CD4-positive, alpha-beta T cell treated with Interleukin-12 subunit alpha and Interleukin-12 subunit beta, for 1 hour (primary cell): ENCODE measurements around the gene AK8.
A peak's percentile ranks its signal among the peaks of the same experiment; 100 is the strongest.

Experiments
- DNase-seq: peaks from one replicate; pipeline ENCODE4 v3.0.0-alpha.2; 2020

AK8 gene

GRCh38 chr9:132887181-132888120 lies 9.4 kb upstream of the AK8 start:
- no peak for DNase-seq

DNA sequence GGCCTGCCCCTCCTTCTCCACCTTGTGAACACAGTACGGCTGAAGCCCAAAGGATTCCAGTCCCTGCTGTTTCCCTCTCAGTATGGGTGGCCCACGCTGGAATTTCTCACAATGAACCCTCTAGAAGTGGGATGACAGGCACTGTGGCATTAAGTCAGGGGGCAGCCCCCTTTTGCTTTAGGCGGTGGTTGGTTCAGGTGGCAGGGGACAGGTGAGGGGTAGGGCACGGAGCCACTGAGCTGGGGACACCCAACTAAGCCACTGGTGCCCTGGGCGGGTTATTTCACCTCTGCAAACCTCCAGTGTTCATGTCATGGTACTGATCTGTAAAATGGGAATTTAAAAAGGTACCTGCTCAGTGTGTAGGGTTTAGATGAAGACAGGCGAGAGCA lies 8.2 kb upstream of the AK8 start:
- no peak for DNase-seq

DNA sequence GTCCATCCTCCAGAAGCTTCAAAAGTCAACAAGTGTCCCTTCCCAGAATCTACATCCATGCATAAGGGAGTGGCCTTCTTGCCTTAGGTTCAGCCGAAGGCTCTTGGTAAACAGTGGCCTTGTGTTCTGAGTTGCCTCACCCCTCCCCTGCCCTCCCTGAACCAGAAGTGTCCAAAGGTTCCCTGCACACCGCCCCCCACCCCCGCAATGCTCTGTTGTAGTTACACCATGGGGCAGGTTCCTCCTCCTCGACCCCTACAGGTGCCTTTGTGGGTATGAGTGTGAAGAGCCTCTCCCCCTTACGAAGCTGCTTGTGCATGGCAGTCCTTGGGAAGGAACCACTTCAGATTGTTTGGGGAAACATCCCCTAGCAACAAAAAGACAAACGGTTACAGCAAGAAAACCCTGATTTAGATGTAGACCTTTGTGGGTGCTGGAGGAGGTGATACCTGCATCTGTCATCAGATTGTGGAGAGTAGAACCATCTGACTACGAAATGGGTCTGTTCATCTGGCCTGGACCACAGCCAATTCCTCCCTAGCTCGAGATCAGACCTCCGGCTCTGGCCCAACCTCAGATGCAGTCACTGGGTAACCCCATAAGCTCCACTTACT lies 7.7 kb upstream of the AK8 start:
- no peak for DNase-seq

GRCh38 chr9:132883349-132884294 lies 5.5 kb upstream of the AK8 start:
- DNase-seq = no peak

DNA sequence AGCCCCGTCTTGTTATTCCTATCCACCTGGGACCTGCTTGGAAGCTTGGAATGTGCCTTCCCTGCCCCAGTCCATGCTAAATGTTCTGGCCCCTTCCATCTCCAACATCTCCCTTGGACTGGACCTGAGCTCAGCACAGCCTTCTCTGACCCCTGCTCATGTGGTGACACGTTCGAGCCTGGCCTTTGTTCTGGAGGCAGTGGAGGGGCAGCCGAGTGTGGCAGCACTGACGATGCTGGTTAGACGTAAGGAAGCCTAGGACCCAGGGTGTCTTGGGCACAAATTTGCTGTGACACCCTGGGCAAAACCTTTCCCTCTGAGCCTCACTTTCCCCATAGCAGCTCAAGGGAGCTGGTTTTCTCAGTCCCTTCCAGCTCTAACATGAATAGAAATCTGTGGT lies 4.5 kb upstream of the AK8 start:
- DNase-seq = no peak

DNA sequence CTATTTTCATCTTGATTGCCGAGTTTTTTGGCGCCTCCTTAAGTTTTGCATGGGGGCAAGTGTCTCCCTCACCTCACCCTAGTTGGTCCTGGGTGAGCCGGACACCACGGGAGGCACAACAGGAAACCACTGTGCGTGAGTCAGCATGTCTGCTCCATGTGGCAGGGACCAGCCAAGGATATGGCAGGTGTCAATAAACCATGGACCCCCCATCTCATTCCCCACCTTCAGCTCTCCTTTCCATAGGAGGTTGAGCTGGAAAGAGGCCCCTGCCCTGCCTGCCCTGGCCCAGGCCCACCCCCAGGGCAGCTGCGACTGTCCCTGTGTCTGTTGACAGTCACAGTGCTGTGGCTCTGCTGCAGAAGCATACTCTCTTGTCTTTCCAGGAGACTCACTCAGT lies 3.7 kb upstream of the AK8 start:
- no peak for DNase-seq

- DNase-seq = no peak
Observed at GRCh38 chr9:132880324-132880661, 2.2 kb upstream of the AK8 start.

DNA sequence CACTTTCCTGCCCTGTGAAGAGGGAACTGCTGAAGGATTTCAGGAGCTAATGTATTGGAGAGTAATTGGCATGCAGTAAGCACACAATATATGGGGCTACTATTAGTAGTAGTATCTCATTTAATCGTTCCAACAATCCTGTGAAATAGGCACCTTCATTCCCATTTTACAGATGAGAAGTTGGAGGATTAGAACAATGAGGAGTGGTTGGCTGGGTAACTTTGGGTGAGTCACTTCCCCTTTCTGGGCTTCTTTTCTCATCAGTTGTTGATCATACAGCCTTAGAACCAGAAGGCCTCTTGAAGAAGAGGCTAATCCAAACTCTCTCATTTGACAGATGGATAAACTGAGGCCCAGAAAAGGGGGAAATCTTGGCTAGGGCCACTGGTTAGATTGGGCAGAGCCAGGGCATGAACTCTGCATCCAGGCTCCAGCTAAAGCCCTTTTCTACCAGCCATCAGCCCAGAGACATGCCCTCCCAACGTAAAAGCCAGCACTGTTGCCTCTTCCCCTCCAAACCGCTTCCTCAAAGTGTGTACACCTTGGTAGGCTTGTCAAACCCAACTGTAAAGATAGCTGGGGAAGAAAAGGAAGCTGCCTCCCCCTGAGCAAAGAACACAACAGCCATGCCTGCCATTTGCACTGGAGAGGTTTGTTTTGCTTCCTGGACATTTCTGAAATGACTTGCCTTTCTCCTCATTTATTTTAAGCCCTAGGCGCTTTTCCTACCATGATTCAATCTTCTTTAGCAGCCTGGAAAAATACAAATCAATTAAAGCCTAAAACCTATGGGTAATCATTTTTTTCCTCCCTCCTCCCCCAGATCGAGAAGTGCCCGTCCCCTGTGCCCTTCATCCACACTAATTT lies 1.6 kb upstream of the AK8 start:
- DNase-seq = no peak

GRCh38 chr9:132878695-132879456 lies 792 bp upstream of the AK8 start, which contains the start of gene SPACA9:
SPACA9 (plus strand) TSS chr9:132878898; CDS start chr9:132883948, 5,050 bp downstream.
- peak; percentile 35 for DNase-seq

- DNase-seq = no peak
Observed at GRCh38 chr9:132877458-132877823, 643 bp downstream of the AK8 start.

- DNase-seq = no peak
Observed at GRCh38 chr9:132876849-132877248, 1.2 kb downstream of the AK8 start.

DNA sequence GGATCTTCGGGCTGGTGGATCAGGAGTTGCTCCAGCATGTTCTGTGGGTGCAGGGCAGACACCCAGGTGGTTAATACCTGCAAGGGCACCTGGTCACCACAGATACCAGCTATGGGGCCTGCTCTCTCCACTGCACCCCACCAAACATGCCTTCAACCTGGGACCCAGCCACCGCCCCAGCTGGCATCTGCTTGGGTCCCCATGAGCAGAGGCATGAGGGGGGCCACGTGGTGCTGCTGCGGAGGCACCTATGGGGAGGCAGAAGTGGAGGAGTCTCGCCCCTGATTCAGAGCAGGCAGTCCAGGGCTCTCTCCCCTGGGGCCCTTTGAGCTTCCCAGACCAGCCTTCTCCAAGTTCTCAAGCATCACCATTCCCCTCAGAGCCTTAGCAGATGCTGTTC lies 2.9 kb downstream of the AK8 start:
- DNase-seq = no peak

DNA sequence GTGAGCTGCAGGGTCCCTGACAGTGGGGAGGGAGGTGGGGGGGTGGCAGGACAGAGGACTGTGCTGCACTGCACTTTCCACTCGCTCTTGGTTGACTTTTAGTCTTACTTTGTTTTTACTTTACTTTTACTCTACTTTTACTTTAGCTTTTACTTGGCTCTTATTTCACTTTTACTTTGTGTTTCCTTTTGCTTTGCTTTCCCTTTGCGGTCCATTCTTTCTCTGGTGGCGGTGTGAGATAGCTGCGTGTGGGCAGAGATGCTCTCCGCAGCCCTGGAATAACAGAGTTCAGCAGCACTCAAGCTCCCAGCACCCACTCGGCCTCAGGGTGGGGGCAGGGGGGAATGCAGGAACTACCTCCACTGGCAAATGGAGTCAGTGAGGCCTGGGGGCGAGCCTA lies 4.7 kb downstream of the AK8 start:
- DNase-seq = no peak

GRCh38 chr9:132869266-132869665 lies 8.8 kb downstream of the AK8 start:
- no peak for DNase-seq

GRCh38 chr9:132866898-132867297 lies 11.2 kb downstream of the AK8 start:
- DNase-seq = no peak

DNA sequence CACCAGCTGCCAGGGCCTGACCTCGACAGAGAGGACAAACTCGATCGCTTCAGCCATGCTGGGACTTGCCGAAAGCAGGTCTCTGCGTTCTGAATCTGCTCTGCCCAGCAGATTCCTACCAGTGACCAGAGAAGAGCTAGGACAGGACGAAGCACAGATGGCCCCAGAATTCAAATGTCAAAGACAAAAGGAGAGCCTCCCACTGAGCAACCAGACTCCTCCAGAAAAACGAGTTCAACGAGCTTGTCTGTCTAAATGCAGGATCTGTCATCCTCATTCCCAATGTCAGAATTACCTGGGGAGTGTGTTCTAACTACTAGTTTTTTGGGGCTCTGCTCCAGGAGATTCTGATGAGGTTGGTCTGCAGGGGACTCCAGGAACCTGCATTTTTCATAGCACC lies 13.4 kb downstream of the AK8 start:
- DNase-seq = no peak

DNA sequence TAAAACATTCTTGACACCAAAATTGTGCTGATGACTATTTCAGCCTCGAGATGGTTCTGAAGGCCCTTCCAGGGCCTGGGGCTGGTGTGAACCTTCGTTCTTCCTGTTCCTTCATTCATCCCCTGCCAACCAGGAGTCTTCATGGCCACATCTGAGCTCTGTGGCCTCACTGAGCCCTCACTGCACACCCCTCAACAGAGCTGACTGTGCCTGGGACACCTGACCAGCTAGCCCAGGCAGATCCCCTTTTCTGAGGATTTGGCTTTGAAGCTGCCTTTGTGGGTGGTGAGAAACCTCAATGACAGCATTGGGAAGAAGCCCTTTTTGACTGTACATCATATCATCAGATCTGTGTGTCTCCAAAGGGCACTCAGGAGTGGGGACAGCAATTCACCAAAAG lies 13.8 kb downstream of the AK8 start:
- DNase-seq = no peak

- DNase-seq = no peak
Observed at GRCh38 chr9:132863096-132863495, 15.0 kb downstream of the AK8 start.

- DNase-seq = no peak
Observed at GRCh38 chr9:132862533-132862932, 15.6 kb downstream of the AK8 start.

- DNase-seq = no peak
Observed at GRCh38 chr9:132861666-132862065, 16.4 kb downstream of the AK8 start.

DNA sequence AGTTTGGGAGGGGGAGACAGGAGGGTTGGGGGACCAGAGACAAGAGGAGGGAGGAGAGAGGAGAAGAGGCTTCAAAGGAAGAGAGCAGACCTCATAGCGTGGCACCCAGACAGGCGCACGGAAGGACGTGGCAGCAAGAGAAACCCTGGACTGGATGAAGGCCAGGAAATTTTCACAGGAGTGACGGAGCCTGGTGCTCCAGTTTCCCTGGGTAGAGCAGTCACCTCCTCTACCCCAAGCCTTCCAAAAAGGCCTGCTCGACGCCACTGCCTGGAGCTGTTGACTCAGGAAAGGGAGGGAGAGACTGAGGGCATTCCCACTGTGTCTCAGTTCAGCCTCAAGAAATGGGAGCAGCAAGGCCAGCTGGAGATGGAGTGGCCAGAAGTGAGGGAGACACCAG lies 19.3 kb downstream of the AK8 start:
- DNase-seq = no peak
